Memory B cell (primary cell): ENCODE data around the gene IP6K3.

Source experiments
- ATAC-seq: fragments of 150-1000 bp; cut with Tn5 transposase; 2 replicates; pipeline ENCODE4 v1.10.0; 2021; ENCODE audit warnings: low read depth, mild to moderate bottlenecking, moderate library complexity
- DNase-seq, 2 donors: peaks; one replicate each; pipeline ENCODE4 v3.0.0; 2022; ENCODE audit warnings: low spot score in 2 of 2
- H3K27ac Mint-ChIP-seq: one replicate; pipeline ENCODE4 v1.8.0; 2022; ENCODE audit warnings: mild to moderate bottlenecking, moderate library complexity, mixed read lengths
- H3K27me3 Mint-ChIP-seq: one replicate; pipeline ENCODE4 v1.8.0; 2022; ENCODE audit warnings: mixed read lengths
- H3K36me3 Mint-ChIP-seq: one replicate; pipeline ENCODE4 v1.8.0; 2022; ENCODE audit warnings: mild to moderate bottlenecking, mixed read lengths
- H3K4me1 Mint-ChIP-seq: one replicate; pipeline ENCODE4 v1.8.0; 2022; ENCODE audit warnings: mixed read lengths
- H3K4me3 Mint-ChIP-seq: one replicate; pipeline ENCODE4 v1.8.0; 2022; ENCODE audit warnings: mild to moderate bottlenecking, moderate library complexity, mixed read lengths
- H3K9me3 Mint-ChIP-seq: one replicate; pipeline ENCODE4 v1.8.0; 2022; ENCODE audit warnings: mixed read lengths

IP6K3 gene

DNA sequence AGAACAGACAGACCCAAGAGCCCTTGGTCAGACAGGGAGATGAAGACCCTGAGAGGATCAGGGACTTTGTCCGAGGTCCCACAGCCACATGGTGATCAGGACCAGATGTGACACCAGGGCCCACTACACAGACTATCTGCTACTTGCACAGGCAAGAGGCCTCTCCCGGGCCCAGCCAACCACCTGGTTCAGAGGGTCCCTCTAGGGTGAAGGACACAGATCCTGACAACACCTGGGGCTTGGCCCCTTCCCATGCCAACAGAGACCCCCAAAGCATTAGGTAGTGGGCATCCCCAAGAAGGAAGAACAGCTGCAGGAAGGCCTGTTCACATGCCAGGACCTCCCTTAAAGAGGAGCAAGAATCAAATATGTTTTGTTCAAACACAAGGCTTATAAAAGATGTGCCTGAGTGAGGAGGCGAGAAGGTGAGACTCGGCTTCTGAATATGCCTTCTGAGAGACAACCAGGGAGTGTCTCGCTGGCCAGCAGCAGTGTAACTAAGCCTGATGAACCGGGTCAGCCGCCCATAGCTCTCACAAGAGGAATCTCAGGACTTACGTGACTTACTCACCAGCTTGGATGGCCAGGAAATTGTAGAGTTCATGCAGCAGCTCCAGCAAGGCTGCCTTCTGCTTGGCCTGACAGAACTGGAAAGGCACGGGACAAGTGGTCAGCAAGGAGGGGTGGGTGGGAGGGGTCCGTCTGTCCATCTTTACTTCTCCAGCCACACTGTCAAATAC lies 37.2 kb upstream of the IP6K3 start:
- Mint-ChIP-seq H3K4me3 (no peak overlapping the region), H3K27me3 (no peaks in the 10 kb centered on the region), H3K4me1 (peaks cover 35% of the 10 kb centered on the region), H3K9me3 (no peaks in the 10 kb centered on the region), H3K36me3 (peaks cover 26% of the 10 kb centered on the region), H3K27ac (no peak overlapping the region)
- ATAC-seq, result no peak
- no peak for DNase-seq

DNA sequence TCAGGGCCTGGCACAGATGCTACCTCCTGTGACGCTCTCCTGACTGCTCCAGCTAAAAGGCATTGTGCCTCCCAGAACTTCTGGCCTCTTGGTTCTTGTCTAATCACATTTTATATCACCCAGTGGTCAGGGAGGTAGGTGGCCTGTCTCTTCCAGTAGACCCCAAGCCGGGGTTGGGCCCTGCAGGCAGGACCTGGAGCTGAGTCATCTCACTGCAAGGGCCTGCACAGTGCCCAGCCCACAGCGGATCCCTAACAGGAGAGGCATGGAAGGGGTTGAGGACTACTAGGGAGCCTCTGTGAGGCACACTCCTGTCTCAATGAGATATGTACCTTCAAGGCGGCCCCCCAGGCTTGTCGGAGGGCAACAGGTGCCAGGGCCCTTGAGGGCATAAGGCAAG lies 35.9 kb upstream of the IP6K3 start:
- Mint-ChIP-seq H3K4me3 (no peak overlapping the region), H3K27ac (no peak overlapping the region), H3K4me1 (peaks cover 30% of the 10 kb centered on the region), H3K9me3 (no peaks in the 10 kb centered on the region), H3K36me3 (peaks cover 27% of the 10 kb centered on the region), H3K27me3 (no peaks in the 10 kb centered on the region)
- no peak for DNase-seq
- no peak for ATAC-seq

DNA sequence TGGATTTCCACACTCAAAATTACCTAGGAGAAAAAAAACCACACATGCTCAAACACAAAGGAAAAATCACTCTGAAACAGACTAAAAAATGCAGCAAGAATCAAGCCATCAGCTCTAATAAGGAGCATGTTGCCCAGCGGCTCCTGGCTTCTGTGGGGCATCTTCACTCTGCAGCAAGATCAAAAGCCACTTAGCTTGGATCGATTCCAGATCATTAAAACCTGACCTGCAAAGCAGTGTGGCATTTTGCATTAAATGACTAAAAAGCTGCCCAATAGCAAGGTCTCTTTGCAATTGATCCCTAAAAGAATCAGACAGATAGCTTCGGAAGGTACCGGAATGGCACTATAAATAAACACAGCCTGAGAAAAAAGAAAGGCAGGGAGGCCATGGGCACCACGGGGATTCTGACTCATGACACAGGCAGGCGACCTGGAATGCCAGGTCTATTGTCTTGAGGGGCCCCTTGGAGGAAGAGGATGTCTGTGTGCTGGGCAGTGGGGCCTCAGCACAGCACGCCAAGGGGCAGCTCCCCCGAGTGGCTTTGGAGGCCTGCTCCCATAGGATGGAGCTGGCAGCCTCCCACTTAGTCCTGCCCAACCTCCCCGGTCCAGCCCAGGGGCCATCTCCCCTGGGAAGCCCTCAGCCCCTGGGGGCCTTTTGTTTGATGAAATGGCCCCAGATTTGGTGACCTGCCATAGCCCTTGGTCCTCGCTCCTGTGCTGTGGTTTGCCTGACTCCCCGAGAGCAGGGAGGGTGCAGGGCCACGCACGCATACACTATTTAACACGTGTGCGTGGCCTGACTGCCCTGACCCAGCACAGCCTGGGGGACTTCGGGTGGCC lies 34.6 kb upstream of the IP6K3 start:
- no peak overlapping the region for H3K27ac Mint-ChIP-seq
- H3K36me3 Mint-ChIP-seq, result peaks cover 32% of the 10 kb centered on the region
- no peaks in the 10 kb centered on the region for H3K27me3 Mint-ChIP-seq
- peaks cover 19% of the 10 kb centered on the region for H3K4me1 Mint-ChIP-seq
- DNase-seq (no peak), ATAC-seq (no peak)
- no peaks in the 10 kb centered on the region for H3K9me3 Mint-ChIP-seq
- H3K4me3 Mint-ChIP-seq, result no peak overlapping the region

DNA sequence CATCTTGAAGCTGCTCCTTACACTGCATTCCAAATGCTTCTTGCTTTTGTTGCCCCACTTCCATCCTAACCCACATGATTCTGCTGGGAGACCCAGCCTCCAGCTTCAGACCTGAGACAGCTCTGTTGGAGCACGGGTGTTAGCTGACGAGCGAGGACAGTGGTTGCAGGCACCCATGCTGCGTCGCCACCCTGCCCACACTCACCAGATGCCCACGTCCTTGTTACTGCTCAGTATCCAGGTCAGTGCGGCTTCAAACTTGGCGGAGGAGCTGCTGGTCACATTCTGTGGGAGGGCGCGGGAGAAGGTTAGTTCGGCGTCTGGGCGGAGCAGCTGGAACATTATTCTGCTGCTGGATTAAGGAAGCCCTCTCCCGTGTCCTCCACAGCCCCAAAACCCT lies 33.2 kb upstream of the IP6K3 start:
- peaks cover 10% of the 10 kb centered on the region for H3K4me1 Mint-ChIP-seq
- no peaks in the 10 kb centered on the region for H3K27me3 Mint-ChIP-seq
- H3K9me3 Mint-ChIP-seq, result no peaks in the 10 kb centered on the region
- DNase-seq (no peak), ATAC-seq (no peak)
- no peak overlapping the region for H3K27ac Mint-ChIP-seq
- H3K4me3 Mint-ChIP-seq, result no peak overlapping the region
- H3K36me3 Mint-ChIP-seq, result peaks cover 37% of the 10 kb centered on the region

DNA sequence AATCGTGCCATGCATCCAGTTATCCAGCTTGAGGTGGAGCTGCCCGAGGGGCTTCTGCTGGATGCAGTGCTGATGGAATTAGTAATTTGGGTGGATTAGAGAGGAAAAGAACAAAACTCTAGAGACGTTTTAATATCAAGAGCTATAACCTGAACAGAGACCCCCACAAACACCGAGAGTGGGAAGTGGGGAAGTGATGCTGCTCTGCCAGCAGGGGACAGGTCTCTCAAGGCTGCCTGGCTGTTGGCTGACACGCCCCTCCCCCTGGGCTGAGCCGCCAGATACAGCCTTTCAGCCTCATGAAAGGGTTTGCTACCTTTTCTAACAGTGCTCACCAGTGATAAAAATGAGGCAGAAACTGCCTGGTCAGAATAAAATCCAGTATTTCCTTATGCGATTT lies 32.6 kb upstream of the IP6K3 start:
- Mint-ChIP-seq H3K4me1 (peaks cover 5% of the 10 kb centered on the region), H3K27ac (no peak overlapping the region), H3K9me3 (no peaks in the 10 kb centered on the region), H3K27me3 (no peaks in the 10 kb centered on the region), H3K36me3 (peaks cover 40% of the 10 kb centered on the region), H3K4me3 (no peak overlapping the region)
- DNase-seq, result no peak
- ATAC-seq, result no peak

DNA sequence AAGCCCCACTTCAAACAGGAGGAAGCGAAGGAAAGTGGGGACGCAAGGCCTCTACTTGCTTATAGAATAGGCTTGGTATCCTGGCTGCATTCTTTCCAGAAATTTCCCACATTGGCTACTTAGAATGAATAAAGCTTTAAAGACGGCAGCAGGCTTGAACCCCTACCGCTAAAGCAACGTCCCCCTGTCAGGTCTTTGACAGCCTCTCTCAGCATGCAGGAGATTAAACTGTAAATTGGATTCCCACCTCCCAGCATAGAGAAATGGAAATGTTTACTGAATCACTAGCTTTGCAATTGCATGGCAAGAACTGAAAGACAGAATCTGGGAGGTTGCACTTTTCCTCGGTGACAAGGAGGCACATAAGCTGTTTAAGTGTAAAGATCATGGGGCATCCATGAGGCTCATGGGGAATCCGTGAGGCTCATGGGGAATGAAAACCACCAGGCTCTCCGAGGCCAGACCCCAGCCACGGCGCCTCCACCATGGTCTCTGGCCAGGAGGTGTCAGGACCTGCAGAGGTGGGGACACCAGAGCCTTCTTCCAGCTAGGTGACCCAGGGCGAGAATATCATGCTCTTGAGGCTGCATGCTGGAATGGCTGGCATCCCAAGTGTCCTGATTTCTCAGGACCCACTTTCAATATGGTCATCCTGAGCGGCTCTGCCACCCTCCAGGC lies 31.9 kb upstream of the IP6K3 start:
- ATAC-seq (no peak), DNase-seq (no peak)
- peaks cover 36% of the 10 kb centered on the region for H3K36me3 Mint-ChIP-seq
- peaks cover 5% of the 10 kb centered on the region for H3K4me1 Mint-ChIP-seq
- H3K27ac Mint-ChIP-seq, result no peak overlapping the region
- no peaks in the 10 kb centered on the region for H3K9me3 Mint-ChIP-seq
- no peak overlapping the region for H3K4me3 Mint-ChIP-seq
- H3K27me3 Mint-ChIP-seq, result no peaks in the 10 kb centered on the region

DNA sequence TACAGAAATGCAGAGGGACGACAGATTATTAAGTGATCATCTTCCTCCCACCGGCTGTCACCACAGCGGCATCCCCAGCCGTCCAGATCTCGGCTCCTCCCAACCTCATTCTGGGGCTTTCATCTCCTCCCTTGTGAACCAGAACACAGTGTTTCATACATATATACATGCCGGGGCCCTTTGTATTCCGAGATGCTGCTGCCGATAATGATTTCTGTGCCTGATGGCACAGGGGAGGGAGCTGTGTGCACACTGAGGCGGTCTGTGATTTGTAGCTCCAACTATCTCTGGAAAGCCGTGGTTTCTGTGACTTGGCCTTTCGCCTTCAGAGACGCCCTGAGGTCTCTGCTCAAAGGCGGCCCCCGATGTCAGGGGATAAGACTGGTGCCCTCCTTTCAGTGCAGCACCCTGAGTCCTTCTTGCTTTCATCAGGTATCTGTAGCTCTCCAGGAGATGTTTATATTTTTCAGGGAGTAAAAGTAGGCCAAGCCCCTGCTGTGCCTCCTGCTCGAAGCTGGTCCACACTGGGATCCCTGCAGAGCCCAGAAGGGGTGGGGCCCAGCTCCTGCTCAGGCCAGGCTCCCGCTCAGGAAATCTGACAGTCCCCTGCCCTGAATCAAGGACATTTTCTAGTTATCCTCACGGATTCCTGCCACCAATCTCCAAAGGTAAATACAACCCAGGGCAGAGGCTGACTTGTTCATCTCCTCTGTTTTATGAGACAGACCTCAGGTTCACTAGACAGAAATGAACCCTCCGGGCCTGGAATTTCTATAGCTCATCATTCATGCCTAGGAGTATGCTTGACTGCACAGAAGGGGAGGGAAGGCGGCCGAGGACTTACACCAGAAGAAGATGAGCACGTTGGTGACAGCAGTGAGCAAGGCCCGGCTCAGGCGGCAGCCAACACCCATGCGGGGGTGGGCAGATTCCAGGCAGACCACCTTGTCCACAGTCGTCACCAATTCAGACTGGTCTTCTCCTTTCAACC lies 31.0 kb upstream of the IP6K3 start:
- no peak for ATAC-seq
- Mint-ChIP-seq H3K4me3 (no peak overlapping the region), H3K4me1 (peaks cover 5% of the 10 kb centered on the region), H3K9me3 (no peaks in the 10 kb centered on the region), H3K27me3 (no peaks in the 10 kb centered on the region), H3K27ac (no peak overlapping the region), H3K36me3 (peaks cover 35% of the 10 kb centered on the region)
- DNase-seq, result no peak

DNA sequence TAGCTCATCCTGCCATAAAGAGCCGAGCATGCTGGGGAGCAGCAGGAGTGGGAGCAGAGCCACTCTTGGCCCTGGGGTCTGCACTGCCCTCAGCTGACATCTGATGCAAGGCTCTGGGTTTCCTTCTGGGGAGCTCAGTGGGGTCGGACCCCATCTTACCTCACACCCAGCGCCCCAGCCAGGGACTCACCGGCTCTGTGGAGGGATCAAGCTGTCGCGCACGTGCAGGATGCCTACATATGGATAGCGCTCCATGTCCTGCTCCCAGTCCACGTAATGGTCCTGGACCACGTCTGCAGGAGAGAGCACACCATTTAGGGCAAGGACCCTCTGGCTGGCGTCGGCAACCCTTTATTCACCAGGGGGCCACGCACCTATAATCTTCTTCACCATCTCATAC lies 30.1 kb upstream of the IP6K3 start:
- peaks cover 3% of the 10 kb centered on the region for H3K4me1 Mint-ChIP-seq
- no peak for ATAC-seq
- no peaks in the 10 kb centered on the region for H3K9me3 Mint-ChIP-seq
- peaks cover 30% of the 10 kb centered on the region for H3K36me3 Mint-ChIP-seq
- no peaks in the 10 kb centered on the region for H3K27me3 Mint-ChIP-seq
- no peak for DNase-seq
- no peak overlapping the region for H3K4me3 Mint-ChIP-seq
- H3K27ac Mint-ChIP-seq, result no peak overlapping the region

DNA sequence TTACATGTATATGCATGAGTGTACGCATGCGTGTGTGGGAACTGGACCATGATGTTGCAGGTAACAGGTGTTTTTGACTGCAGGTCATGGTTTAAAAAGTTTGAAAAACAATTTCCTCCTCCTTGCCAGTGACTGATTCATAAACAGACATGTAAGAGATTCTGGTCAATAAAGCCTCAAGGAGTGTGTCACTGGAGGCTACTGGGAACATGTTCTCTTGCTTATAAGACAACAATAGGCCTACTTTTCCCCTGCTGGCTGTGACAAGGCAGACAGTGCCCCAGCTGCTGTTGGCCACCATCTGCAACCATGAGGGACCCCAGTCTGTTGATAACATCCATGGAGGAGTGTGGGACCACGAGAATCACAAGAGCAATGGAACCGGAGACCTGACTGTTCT lies 29.5 kb upstream of the IP6K3 start:
- no peak for ATAC-seq
- Mint-ChIP-seq H3K4me1 (peaks cover 4% of the 10 kb centered on the region), H3K4me3 (no peak overlapping the region), H3K9me3 (no peaks in the 10 kb centered on the region), H3K27me3 (no peaks in the 10 kb centered on the region), H3K36me3 (peaks cover 30% of the 10 kb centered on the region), H3K27ac (no peak overlapping the region)
- no peak for DNase-seq

DNA sequence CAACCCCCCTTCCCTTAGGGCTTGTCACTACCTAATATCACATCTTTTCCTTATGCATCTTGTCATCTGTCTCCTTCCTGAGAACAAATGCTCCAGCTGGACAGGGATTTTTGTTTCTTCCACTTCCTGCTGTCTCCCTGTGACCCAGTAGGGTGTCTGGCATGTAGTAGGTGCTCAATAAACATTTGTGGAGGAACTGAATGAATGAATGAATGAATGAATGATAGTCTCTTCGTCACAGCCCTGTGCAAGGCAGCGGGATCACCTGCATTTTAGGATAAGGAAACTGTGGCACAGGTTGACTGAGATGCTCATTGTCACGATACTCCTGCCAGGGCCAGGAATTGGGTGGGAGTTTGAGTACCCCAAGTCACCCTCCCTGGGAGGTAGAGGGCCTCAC lies 28.1 kb upstream of the IP6K3 start:
- peaks cover 24% of the 10 kb centered on the region for H3K36me3 Mint-ChIP-seq
- no peak overlapping the region for H3K4me3 Mint-ChIP-seq

DNA sequence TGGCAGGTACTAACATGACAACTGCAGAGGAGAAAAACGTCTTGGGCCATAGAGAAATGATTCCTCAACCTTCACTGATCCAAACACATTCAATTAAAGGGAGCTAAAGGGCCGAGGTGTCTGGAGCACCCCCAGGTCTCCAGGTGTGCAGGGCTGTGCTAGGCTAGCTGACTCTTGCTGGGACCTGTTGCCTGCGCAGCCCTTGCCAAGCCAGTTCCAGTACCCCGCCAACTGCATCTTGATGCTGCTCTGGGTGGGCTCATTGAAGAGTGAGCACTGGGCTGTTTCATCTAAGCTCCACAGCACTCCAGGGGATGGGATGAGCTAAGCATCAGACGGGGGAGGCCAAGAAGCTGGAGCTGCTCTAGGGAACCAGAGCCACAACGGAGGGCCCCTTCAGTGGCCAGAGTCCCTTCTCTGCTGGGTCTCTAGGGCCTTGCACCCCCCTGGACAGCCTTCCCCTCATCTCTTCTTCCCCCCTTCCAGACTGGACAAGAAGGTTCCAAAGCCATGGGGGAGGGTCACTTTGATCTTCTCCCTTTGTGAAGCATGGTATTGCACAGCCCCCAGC lies 26.3 kb upstream of the IP6K3 start:
- Mint-ChIP-seq H3K4me1 (peaks cover 8% of the 10 kb centered on the region), H3K27me3 (peaks cover 2% of the 10 kb centered on the region), H3K27ac (peak overlapping the region; percentile 21), H3K36me3 (peaks cover 19% of the 10 kb centered on the region), H3K9me3 (no peaks in the 10 kb centered on the region), H3K4me3 (no peak overlapping the region)
- DNase-seq, result no peak
- ATAC-seq, result no peak

More for the DNA sequence above, 28.1 kb upstream of the IP6K3 start:
- Mint-ChIP-seq H3K27me3 (no peaks in the 10 kb centered on the region), H3K4me1 (peaks cover 5% of the 10 kb centered on the region), H3K9me3 (no peaks in the 10 kb centered on the region), H3K27ac (no peak overlapping the region)
- DNase-seq, result no peak
- ATAC-seq, result no peak

DNA sequence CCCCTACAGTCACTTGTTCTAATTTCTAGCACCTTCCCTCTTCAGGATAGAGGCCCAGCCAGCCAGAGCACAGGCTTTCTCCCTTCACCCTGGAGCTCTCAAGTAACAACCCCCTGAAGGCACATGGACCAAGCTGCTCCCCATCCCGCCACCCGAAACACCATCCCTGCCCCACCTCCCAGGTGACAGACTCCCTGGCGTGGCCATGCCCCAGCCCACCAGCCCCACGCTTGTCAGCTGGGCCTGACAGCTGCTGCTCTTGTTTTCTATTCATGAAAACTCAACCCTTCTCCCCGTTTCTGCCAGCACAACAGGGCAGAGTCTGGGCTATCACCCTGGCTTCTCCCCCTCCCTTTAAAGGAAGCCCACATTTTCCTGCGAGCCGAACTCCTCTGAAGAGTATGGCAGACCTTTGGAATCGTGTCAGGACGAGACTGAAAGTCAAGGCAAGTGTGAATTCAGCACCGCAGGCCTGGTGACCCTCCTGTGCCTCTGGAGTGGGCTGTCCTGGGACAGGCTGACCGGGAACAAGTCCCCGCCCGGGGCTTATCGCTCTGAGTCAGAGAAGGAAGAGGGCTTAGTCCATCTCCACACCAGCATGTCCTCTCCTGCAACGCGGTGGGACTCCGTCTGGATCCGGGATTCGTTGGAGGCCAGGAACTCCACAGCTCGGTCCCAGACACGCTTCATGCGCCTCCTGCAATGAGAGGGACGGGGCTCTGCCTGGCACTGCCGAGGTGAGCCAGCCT lies 25.6 kb upstream of the IP6K3 start:
- DNase-seq (no peak), ATAC-seq (peak; percentile 15)
- peak overlapping the region; percentile 21 for H3K27ac Mint-ChIP-seq

More for the DNA sequence above, 25.6 kb upstream of the IP6K3 start:
- Mint-ChIP-seq H3K36me3 (peaks cover 15% of the 10 kb centered on the region), H3K27me3 (peaks cover 5% of the 10 kb centered on the region), H3K4me1 (peaks cover 8% of the 10 kb centered on the region), H3K4me3 (no peak overlapping the region), H3K9me3 (no peaks in the 10 kb centered on the region)
